Measurements from ENCODE around the gene UBTD2. TPM values are rescaled to one million over a fixed set of nuclear protein-coding genes. Genes with fewer than 3 reads are reported as not detected.

The UBTD2 gene
- total RNA-seq, 1 donor from 2014 or later, result 47.5 TPM

GRCh38 chr5:172276214-172276613, 7.3 kb downstream of the UBTD2 start:
- DNase-seq (ENCODE audit: extremely low spot score, unreplicated experiment), result no peak
- Mint-ChIP-seq H3K4me1 (ENCODE audit: unreplicated experiment) (peaks cover 50% of the 10 kb centered on the region), H3K27me3 (ENCODE audit: unreplicated experiment) (no peaks in the 10 kb centered on the region), H3K4me3 (ENCODE audit: unreplicated experiment) (no peak overlapping the region), H3K9me3 (ENCODE audit: unreplicated experiment) (no peaks in the 10 kb centered on the region), H3K27ac (ENCODE audit: unreplicated experiment) (peak overlapping the region; percentile 6), H3K36me3 (ENCODE audit: unreplicated experiment) (peaks cover 20% of the 10 kb centered on the region)
- TF ChIP-seq CTCF (IDR thresholded peaks at IDR 0.05), result no peak

- Mint-ChIP-seq H3K9me3 (ENCODE audit: unreplicated experiment) (no peaks in the 10 kb centered on the region), H3K27ac (ENCODE audit: unreplicated experiment) (peak overlapping the region; percentile 44), H3K4me3 (ENCODE audit: unreplicated experiment) (no peak overlapping the region), H3K4me1 (ENCODE audit: unreplicated experiment) (peaks cover 41% of the 10 kb centered on the region), H3K27me3 (ENCODE audit: unreplicated experiment) (no peaks in the 10 kb centered on the region), H3K36me3 (ENCODE audit: unreplicated experiment) (peaks cover 20% of the 10 kb centered on the region)
- TF ChIP-seq CTCF (IDR thresholded peaks at IDR 0.05), result no peak
- no peak for DNase-seq (ENCODE audit: extremely low spot score, unreplicated experiment)
These were observed 8.4 kb downstream of the UBTD2 start for GRCh38 chr5:172274951-172275753.

- no peak overlapping the region for H3K27ac Mint-ChIP-seq (ENCODE audit: unreplicated experiment)
- peaks cover 2% of the 10 kb centered on the region for H3K36me3 Mint-ChIP-seq (ENCODE audit: unreplicated experiment)
- no peaks in the 10 kb centered on the region for H3K9me3 Mint-ChIP-seq (ENCODE audit: unreplicated experiment)
- DNase-seq (ENCODE audit: extremely low spot score, unreplicated experiment), result no peak
- H3K27me3 Mint-ChIP-seq (ENCODE audit: unreplicated experiment), result no peaks in the 10 kb centered on the region
- H3K4me1 Mint-ChIP-seq (ENCODE audit: unreplicated experiment), result peaks cover 26% of the 10 kb centered on the region
- no peak overlapping the region for H3K4me3 Mint-ChIP-seq (ENCODE audit: unreplicated experiment)
- TF ChIP-seq CTCF (IDR thresholded peaks at IDR 0.05), result no peak
These were observed 15.6 kb downstream of the UBTD2 start for GRCh38 chr5:172267943-172268342.

- Mint-ChIP-seq H3K9me3 (ENCODE audit: unreplicated experiment) (no peaks in the 10 kb centered on the region), H3K4me1 (ENCODE audit: unreplicated experiment) (peaks cover 33% of the 10 kb centered on the region), H3K36me3 (ENCODE audit: unreplicated experiment) (peaks cover 2% of the 10 kb centered on the region), H3K27me3 (ENCODE audit: unreplicated experiment) (no peaks in the 10 kb centered on the region), H3K27ac (ENCODE audit: unreplicated experiment) (peak overlapping the region; percentile 49), H3K4me3 (ENCODE audit: unreplicated experiment) (no peak overlapping the region)
- TF ChIP-seq CTCF (IDR thresholded peaks at IDR 0.05), result no peak
- no peak for DNase-seq (ENCODE audit: extremely low spot score, unreplicated experiment)
These were observed 16.9 kb downstream of the UBTD2 start for GRCh38 chr5:172266676-172267092.

- TF ChIP-seq CTCF (IDR thresholded peaks at IDR 0.05), result no peak
- Mint-ChIP-seq H3K4me1 (ENCODE audit: unreplicated experiment) (peaks cover 35% of the 10 kb centered on the region), H3K9me3 (ENCODE audit: unreplicated experiment) (no peaks in the 10 kb centered on the region), H3K4me3 (ENCODE audit: unreplicated experiment) (no peak overlapping the region), H3K27me3 (ENCODE audit: unreplicated experiment) (no peaks in the 10 kb centered on the region), H3K27ac (ENCODE audit: unreplicated experiment) (peak overlapping the region; percentile 49), H3K36me3 (ENCODE audit: unreplicated experiment) (peaks cover 2% of the 10 kb centered on the region)
- DNase-seq (ENCODE audit: extremely low spot score, unreplicated experiment), result no peak
These were observed 17.4 kb downstream of the UBTD2 start for GRCh38 chr5:172266071-172266675.

All from osteocyte (in vitro differentiated cells).